ENCODE measurements around the gene CDK10.

- no peak for TF ChIP-seq POLR2AphosphoS5 (IDR thresholded peaks at IDR 0.05; ENCODE audit: borderline replicate concordance, low read depth, low read length)
- no peak for TF ChIP-seq EZH2 (IDR thresholded peaks at IDR 0.05)
- TF ChIP-seq FOXP2 (optimal IDR thresholded peaks at IDR 0.05; ENCODE audit: control extremely low read depth, extremely low read length, insufficient read depth): no peak
Measured at GRCh38 chr16:89691986-89692569, 5.6 kb downstream of the CDK10 start.

Data from SK-N-MC (cell line).